NCI-H2029 treated with DMSO at 0.1 percent for 48 hours (cell line): ENCODE measurements around the gene SPOCK1.
"Not testable (repeated sequence)": the region's sequence is repeated elsewhere in the genome, so short reads cannot be mapped to it uniquely, and the experiment has no call there.

Source experiments
- DNase-seq: peaks from one replicate; lab custom pipeline; 2025; lab: John Stamatoyannopoulos, UW

Gene SPOCK1

DNA sequence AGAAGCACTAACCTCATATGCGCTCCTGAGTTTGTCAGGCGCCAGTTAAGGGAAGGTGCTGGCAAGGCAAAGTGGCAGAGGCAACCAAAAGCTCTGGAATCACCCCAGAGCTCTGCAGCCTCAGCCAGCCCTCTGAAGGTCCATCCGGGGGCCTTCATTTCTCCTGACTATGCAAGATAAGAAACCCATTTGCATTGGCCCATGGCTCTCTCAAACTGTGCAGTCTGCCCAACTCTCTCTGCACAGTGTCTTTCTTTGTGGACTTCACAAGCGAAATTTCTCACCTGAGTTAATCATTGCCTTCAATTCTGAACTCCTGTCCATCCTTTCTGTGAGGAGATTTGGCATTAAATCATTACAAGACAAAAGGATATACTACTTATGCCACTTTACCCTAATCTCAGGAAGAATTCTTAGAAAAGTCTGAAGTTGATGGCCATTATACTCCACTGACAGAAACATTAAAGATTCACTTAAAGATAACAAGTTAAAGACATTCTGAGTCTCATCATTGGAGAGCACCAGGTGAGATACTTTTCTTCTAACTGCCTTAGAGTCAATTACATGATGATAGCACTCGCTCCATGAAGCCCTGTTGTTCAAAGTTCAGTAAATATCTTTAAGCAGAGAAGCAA, 235.6 kb downstream of the SPOCK1 start:
- DNase-seq, result no peak

DNA sequence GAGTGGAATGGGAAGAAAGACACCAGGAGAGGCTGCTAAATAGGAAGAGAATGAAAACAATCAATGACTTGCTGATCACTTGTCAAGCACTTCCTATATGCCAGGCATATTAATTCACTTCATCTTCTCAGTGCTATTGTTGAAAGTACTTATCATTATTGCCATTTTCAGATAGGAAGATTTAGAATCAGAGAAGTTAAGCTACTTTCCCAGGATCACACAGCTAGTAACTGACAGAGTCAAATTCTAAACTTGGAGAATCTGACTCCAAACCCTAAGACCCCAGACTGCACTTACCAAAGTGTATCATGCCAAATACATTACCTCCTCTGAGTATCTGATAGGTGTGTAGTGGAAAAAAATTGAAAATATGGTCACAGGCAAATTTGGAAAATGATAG, 236.3 kb downstream of the SPOCK1 start:
- no peak for DNase-seq

DNA sequence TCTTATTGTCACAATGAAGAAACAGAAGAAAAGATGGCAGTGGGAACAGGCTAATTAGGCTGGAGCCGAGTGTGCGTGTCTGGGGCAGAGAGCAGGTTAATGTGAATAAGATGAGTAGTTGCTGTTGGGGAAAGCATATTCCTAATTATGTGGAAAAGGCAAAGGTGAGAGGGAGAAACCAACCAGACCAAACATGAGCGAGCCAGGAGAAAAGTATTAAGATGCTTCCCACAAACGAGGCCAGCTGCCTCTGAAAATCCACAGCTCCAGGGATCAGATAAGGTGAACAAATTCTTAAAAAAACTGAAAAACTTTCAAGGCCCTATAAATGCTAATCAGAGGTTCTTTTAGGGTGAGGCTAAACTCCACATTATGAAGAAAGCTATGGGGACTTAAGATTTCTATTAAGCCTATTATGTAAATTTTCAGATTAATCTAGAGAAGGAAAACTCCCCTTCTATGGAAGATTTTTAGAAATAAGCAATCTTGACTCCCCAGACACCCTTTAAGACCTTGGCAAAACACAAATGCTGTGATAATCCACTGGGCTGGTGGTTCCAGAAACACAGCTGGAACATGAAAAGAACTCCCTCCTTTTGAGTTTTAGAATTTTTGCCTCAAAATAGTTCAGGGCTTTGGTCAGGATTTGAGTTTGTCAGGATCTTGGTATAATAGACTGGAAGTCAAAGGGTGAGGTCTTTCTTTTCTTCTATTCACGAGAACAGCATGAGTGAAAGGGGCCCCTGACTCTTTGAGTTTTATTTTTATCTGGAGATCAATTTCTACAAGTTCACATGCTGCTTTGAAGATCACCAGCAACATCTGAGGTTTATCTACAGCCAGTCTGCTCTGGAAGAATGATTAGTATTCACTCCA, 238.1 kb downstream of the SPOCK1 start:
- DNase-seq, result no peak

DNA sequence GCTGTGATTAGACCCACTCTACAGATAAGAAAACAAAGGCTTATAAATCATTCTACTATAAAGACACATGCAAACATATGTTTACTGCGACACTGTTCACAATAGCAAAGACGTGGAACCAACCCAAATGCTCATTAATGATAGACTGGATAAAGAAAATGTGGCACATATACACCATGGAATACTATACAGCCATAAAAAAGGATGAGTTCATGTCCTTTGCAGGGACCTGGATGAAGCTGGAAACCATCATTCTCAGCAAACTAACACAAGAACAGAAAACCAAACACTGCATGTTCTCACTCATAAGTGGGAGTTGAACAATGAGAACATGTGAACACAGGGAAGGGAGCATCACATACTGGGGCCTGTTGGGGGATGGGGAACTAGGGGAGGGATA, 240.0 kb downstream of the SPOCK1 start:
- DNase-seq, result not testable (repeated sequence)

DNA sequence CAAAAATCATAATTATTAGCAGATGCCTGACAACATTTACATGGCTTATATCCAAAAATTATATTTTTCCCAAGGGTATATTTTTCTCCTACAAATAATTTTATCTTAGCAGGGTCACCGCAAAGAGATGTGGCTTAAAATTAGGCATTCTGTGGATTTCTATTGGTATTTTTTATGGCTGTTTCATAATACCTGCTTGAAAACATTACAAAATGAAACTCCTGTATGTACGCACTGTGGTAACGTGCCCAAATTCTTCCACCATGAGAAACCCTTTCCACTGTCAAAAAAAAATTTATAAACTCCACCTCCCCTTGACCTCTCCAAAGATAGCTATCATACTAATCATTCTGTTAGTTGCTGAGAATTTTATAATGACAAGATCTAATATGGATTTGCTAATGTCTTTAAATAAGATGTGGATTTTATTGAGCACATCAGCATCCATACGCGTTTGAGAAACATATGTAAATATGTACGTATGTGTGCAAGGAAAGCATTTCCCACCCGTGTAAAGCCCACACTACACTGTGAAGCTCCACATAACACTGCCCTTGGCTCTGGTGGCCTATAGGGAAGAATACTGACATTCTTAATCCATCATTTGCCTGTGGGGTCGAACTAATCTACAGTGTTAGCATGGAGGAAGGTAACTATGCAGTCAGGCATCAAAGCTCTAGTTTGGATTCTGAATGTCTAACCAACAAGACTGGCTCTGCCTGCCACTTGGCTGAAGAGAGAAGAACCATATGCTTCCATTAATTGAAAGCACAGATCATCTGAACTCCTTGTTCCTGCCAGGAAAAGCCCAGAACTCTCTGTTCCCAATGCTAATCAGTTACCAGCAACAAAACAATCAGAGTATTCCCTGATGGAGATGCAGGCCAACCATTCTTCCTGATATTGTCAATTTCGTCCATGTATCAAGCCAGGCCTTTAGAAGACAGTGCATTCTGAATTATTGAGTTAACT, 244.7 kb downstream of the SPOCK1 start:
- DNase-seq, result no peak

DNA sequence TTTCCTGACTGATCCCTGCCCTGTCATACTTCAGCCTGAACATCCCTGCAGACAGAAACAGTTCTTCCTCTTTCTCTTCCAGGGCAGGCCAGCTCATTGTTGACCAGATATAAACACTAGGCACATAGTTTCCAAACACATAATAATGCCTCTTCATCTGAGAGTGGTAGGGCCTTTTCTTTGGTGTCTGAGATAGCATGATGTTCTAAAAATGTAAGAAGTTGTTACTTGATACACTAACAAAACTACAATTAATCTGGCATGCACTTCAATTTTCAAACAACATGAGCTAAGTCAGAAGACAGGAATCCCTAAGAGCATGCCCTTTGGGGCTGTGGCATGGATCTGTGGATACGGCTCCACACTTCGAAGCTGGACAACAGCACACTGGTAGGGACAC, 246.6 kb downstream of the SPOCK1 start:
- no peak for DNase-seq

DNA sequence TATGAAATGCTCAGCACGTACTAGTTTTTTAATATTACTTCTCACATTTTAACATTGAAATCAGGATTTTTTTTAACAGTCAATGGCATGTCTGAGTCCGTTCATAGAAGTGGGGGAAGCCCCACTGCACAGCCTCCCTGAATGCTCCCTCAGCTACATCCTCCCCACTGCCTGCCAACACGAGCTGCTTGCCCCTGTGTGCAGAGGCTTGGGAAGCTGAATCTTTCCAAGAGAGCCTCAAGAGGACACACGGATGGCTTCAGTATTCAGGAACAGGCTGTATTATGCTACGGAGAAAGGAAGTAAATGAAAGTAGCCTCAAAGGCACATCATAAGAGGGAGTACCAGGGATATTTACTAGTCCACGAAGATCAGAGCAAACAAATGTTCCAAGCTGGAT, 248.7 kb downstream of the SPOCK1 start:
- no peak for DNase-seq

DNA sequence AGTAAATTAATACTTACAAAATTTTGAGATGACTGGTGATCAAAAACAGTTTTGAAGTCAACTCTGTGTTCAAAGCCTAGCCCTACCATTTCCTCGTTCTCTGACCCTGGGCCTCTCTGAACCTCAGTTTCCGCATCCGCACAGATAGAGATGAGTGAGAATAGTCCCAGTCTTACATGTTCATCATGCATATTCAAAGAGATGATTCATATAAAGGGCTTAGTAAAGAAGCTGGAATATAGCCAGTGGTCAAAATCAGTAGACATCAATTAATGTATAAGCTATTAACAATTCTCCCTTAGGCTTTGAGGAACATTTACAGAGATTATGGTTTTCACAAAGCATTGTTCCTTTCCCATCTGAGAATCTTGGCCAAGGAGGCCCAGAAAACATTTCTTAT, 250.6 kb downstream of the SPOCK1 start:
- no peak for DNase-seq

DNA sequence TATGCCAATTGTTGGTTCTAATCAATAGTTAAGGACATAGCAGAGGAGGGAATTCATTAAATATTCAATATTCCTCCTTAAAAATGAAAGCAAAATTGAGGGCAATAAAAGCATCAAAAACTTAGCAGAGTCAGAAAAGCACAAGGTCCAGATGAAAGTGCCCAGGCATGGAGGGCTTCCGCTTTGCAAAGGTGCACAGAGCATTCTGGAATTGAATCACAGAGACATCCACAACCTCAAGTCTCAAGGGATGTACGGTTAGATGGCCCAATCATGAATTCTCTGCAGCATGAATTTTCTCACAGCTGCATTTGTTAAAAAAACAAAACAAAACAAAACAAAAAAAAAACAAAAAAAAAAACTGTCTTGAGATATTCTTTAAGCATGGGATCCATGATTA, 253.7 kb downstream of the SPOCK1 start:
- DNase-seq, result no peak

DNA sequence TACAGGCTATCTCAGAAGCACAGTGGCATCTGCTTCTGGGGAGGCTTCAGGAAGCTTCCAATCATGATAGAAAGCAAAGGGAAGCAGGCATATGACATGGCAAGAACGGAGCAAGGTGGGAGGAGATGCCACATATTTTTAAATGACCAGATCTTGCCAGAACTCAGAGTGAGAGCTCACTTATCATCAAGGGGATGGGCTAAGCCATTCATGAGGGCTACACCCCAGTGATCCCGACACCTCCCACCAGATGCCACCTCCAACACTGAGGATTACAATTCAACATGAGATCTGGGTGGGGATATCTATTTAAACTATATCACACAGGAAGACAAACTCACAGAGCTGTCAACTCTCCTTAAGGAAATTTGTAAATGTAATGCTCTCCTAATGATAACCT, 258.8 kb downstream of the SPOCK1 start:
- no peak for DNase-seq

DNA sequence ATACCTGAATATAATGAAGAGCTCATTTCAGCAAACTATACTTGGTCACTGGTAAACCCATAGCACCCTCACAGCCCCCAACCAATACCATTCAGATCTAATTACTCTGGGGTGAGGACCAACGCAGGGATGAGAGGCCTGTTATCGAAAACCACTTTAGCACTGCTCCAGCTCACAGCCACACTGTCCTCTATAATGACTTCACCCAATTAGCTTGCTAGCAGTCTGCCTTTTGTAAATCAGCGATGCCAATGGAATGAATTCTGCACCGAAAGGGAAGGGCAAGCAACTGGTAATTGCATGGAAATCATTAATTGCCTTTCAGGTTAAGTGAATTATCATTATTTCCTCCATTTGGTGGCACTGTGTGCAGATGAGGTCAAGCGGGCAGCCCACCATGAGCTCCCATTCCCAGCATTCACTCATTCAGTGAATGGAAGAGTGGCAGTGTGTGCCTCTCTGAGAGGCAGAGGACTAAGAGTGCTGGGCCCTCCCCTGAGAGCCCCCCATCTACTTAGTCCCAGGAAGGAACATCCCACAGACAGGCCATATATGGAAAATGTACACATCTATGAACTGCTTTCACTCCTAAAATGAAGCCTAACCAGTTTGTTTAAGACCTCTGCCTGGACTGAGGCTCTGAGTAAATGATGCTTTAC, 262.1 kb downstream of the SPOCK1 start:
- no peak for DNase-seq

DNA sequence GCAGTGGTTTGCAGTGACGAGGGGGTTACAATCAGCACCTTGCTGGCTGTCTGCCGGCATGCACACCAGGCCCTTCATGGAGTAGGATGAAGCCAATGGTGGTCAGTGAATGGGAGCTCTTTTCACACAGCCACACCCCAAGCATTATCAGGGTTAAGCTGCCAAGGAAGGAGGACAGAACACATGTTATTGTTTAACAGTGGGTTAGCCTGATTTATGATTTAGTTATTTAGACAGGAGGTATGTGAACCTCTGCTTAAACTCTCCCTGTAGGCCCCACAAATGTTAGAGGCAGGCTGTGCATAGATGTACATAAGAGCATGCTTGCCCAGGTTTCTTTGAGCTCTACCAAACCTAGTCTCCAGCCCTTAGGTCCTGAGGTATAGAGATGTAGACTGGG, 262.9 kb downstream of the SPOCK1 start:
- DNase-seq, result no peak

DNA sequence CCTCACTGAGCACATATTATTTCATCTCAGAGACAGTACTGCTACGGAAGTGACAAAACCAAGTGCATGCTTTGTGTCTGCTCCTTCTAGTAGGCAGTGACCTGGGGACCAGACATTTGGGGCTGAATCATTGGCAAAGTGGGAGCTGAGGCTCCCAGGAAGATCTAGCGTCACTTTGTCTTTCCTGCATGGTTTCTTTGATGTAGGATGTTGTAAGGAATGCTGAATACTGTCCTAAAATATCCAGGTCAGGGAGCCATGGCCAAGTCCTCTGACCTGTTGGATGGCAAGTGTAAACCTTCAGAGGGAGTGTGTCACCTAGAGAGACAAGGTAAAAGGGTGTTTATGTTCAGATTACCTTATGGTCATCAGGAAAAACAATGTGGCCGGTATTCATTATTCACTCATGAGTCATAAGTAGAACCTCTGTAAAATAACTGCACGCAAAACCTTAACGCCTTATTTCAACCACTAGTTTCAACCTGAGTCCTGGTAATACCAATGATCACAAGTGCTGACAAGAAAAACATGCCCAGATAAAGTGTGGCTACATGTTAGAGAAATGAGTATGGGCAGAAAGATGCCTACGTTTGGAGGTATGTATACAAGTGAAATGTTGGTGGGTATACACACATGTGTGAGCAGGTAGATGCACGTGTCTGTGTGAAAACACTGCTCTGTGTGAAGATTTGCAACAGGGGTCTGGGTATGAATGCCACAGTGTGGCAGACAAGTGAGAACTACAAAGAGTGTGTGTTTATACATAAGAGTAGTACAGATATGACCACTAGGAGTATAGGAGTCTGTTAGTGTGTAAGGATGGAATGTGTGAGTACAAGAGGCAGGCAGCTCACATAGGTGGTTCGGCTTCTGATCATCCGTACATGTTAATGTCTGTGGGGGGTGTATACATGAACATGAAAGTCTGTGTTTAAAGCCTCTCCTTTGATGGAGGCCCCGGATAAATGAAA, 263.9 kb downstream of the SPOCK1 start:
- no peak for DNase-seq

DNA sequence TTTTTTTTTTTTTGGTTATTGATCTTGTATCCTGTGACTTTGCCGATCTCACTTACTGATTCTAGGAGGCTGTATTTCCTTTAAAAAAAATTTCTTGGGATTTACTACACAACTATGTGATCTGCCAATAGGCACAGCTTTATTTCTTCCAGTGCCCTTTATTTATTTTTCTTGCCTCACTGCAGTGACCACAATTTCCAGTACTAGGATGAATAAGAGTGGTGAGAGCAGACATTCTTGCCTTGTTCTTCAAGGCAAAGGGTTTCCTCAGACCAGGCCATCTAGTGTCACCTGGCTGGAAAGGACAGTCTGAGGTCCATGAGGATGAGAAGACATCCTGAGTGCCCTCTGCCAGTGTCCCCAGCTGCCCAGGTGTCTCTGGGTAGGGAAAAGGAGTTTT, 265.4 kb downstream of the SPOCK1 start:
- DNase-seq, result no peak

DNA sequence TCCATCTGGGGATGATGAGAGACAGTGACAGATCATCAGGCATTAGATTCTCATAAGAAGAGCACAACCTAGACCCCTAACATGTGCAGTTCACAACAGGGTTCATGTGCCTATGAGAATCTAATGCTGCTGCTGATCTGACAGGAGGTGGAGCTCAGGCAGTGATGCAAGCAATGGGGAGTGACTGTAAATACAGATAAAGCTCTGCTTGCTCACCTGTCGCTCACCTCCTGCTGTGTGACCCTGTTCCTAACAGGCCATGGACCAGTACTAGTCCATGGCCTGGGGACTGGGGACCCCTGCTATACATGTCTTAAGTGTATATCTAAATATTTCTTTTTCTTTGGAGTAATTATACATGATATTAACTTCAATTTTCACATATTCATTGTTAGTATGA, 265.8 kb downstream of the SPOCK1 start:
- DNase-seq, result not testable (repeated sequence)

DNA sequence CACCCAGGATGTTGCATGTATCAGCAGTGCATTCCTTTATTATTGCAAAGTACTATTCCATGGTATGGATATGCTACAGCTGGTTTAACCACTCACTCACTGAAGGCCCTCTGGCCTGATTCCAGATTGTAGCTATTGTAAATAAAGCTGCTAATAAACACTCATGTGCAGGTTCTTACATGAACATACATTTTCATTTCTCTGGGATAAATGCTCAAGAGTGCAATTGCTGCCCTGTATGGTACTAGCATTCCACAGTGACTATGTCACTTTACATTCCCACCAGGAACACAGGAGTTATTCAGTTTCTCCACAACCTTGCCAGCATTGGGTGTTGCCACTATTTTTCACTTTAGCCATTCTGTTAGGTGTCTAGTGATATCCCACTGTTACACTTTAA, 267.6 kb downstream of the SPOCK1 start:
- DNase-seq, result peak; percentile 17

DNA sequence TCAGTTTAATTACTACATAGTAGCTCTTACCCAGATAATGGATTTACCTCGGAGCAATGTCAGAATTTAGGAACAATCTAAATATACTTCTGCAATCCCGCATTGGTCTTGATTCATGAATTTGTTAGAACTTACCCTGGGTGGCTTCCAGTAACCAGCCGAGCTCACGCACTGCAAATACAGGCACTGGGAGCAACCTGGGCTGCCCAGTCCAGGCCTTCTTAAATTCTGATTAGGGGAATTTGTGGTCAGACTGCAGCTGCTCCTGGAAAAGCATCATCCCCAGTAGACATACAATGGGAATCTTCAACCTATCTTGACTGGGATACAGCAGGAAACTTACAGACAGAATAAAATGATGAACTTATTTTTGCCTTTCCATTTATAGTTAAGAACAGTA, 270.3 kb downstream of the SPOCK1 start:
- DNase-seq, result no peak

DNA sequence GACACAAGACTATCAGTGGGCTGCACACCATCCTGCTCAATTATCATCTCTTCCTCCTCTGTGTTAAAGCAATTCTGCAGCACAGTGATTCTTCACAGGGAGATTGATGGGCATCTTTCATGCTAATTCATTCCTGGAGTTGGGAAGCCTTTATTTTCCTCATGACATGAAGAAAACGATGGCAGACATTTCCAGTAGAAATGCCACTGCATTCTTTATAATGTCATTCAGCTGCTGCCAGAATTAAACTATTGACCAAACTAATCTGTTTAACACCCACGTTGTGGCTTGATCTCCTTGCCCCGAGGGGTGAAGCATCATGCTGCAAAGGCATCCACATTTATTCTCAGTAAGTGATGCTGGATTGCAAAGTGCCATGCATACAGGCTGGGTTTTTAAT, 273.0 kb downstream of the SPOCK1 start:
- no peak for DNase-seq

DNA sequence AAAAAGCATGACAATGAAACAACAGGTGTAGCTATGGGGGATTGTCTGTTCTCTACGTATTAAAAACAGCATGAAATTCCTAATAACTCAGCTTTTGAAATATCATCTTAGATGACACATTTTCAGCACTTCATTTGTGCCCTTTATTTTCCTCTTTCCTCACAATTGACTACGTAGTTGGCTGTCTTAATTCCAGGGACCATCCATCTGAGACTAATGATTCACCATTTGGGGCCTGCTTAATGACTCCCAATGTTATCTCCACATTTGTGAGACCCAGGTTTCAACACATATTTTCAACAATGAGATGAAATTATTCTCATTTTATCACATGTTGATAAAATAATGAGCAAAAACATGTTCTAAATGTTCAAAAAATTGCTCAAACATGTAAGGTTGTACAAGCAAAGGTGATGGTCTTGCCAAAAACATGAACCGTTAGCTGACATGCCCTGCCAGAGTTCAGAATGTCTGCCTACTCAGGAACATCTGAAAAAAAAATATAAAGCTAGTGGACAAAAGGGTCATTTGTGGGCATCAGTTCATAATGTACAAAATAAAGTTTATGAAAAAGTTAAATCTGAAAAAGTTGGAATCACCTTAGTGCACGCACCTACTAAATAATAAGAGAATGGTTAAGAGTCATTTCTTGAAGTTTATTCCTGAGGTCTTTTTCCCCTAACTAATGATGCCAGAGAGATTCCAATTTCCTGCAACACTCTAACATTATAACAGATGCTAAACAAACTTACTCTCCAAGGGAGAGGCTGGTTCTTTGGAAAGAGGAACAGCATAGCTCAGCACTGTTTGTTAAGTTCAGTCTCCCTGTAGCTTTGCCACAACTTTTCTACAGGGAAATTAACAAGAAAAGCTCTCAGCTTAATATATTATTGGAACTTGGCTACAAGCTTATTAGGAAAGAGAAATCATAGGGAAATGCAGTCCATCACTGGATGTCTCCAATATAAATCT, 275.5 kb downstream of the SPOCK1 start:
- DNase-seq, result no peak

DNA sequence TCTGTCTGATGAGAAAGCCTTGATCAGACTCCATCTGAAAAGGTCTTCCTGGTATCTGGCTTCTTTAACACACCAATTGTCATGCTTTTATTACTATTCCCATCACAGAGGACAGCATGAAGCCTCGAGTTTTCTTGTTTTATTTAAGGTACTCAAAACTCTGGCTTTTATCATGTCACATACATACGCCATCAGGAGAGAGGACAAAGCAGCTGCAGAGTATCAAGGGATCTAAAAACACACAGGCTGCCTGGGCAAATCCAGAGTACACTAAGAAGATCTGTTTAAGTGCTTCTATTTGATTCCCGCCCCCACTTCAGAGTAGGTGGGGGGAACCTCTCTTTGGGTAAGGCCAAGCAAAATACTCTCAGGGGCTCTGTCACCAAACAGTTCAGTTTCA, 277.2 kb downstream of the SPOCK1 start:
- no peak for DNase-seq
